OCI-LY7 (cell line): ENCODE data around the gene TMEM244. TPM values are rescaled to one million over a fixed set of nuclear protein-coding genes. Genes with fewer than 3 reads are reported as not detected.

Experiments
- BruUV-seq: library from RNA; stranded (reverse); fragments of 400-500 nt; replicated peaks from 2 replicates; lab custom pipeline; 2021; lab: Mats Ljungman, UMichigan
- CTCF ChIA-PET: fragments of 300-600 bp; sonication (Branson Sonifier 250); formaldehyde crosslinking; loops from one replicate; lab custom pipeline; 2022; ENCODE audit warnings: antibody characterized with exemption; ENCODE audit not compliant: unreplicated experiment; lab: Charles Lee
- POLR2A ChIA-PET: fragments of 300-600 bp; sonication (Branson Sonifier 250); formaldehyde crosslinking; loops from one replicate; lab custom pipeline; 2022; ENCODE audit warnings: antibody characterized with exemption; lab: Charles Lee
- DNase-seq: peaks from one replicate; pipeline ENCODE4 v3.0.0-alpha.2; 2015; ENCODE audit warnings: low spot score
- H2AFZ ChIP-seq: fragments of 200-600 bp; sonication (generic), shearing (Covaris generic); 2 replicates; pipeline ENCODE4 v1.6.1; 2014; ENCODE audit warnings: mild to moderate bottlenecking, antibody characterized with exemption, low read length, moderate library complexity
- H3K27ac ChIP-seq: fragments of 200-600 bp; sonication (generic); 2 replicates; pipeline ENCODE4 v1.5.1; 2014; ENCODE audit warnings: mixed run types, low read depth, mild to moderate bottlenecking, moderate library complexity, low read length, inconsistent platforms; ENCODE audit not compliant: poor library complexity, severe bottlenecking
- H3K36me3 ChIP-seq: fragments of 200-600 bp; sonication (generic); 2 replicates; pipeline ENCODE4 v1.6.1; 2014; ENCODE audit warnings: mild to moderate bottlenecking, antibody characterized with exemption, low read length, moderate library complexity, mixed read lengths; ENCODE audit not compliant: insufficient read depth
- H3K4me1 ChIP-seq: fragments of 200-600 bp; sonication (generic); 2 replicates; pipeline ENCODE4 v1.5.1; 2014; ENCODE audit warnings: mild to moderate bottlenecking, low read length; ENCODE audit not compliant: insufficient read depth, poor library complexity, severe bottlenecking
- H3K4me2 ChIP-seq: fragments of 200-600 bp; sonication (generic); 2 replicates; pipeline ENCODE4 v1.6.1; 2014; ENCODE audit warnings: mild to moderate bottlenecking, low read length
- H3K4me3 ChIP-seq: fragments of 200-600 bp; sonication (generic); 2 replicates; pipeline ENCODE4 v1.5.1; 2014; ENCODE audit warnings: mild to moderate bottlenecking, low read depth, low read length; ENCODE audit not compliant: poor library complexity, severe bottlenecking
- H3K79me2 ChIP-seq: fragments of 200-600 bp; sonication (generic); 2 replicates; pipeline ENCODE4 v1.6.1; 2016; ENCODE audit warnings: low read depth, mild to moderate bottlenecking, low read length, moderate library complexity, mixed read lengths; ENCODE audit not compliant: insufficient read depth
- H3K9me2 ChIP-seq: fragments of 200-600 bp; sonication (generic); 2 replicates; pipeline ENCODE4 v1.6.1; 2016; ENCODE audit warnings: mild to moderate bottlenecking, low read length, mixed read lengths; ENCODE audit not compliant: insufficient read depth
- H3K9me3 ChIP-seq: fragments of 200-600 bp; sonication (generic); 2 replicates; pipeline ENCODE4 v1.6.1; 2014; ENCODE audit warnings: mild to moderate bottlenecking, mixed run types, low read length, mixed read lengths
- H4K20me1 ChIP-seq: fragments of 200-600 bp; sonication (generic); 2 replicates; pipeline ENCODE4 v1.6.1; 2014; ENCODE audit warnings: mild to moderate bottlenecking, antibody characterized with exemption, low read length, moderate library complexity, mixed read lengths; ENCODE audit not compliant: insufficient read depth
- CTCF ChIP-seq: fragments of 200-600 bp; sonication (generic); conservative IDR thresholded peaks from 2 replicates; pipeline ENCODE4 v1.5.1; 2014; ENCODE audit warnings: mild to moderate bottlenecking, antibody characterized with exemption, low read length, moderate library complexity, mixed read lengths
- EZH2phosphoT487 ChIP-seq: fragments of 200-600 bp; sonication (generic); IDR thresholded peaks from 2 replicates; pipeline ENCODE4 v1.6.1; 2018; ENCODE audit warnings: low read depth, borderline replicate concordance, mild to moderate bottlenecking, mixed run types, antibody characterized with exemption, low read length, moderate library complexity, mixed read lengths
- intact Hi-C: fragments of 100-400 bp; cut with micrococcal nuclease; formaldehyde crosslinking; loops from one replicate; pipeline ENCODE4 v1.10.0; 2022; ENCODE audit not compliant: unreplicated experiment
- total RNA-seq, 2 experiments: library from RNA; depleted of rRNA in 1 of 2; stranded (reverse); fragments of >200 nt in 1 of 2; shearing (Covaris generic) in 1 of 2; gene quantifications; 2 replicates each; pipeline ENCODE4 v1.2.3, GENCODE V29; 2014 to 2022

TMEM244 gene
- total RNA-seq, 2 experiments from 2014 or later: not detected

- intact Hi-C loops: no loop called here
- Histone ChIP-seq H3K36me3 (no peaks in the 10 kb centered on the region), H4K20me1 (no peaks in the 10 kb centered on the region), H3K4me1 (no peaks in the 10 kb centered on the region), H3K4me2 (no peak overlapping the region), H3K79me2 (no peaks in the 10 kb centered on the region), H3K9me3 (no peaks in the 10 kb centered on the region), H3K4me3 (no peak overlapping the region), H3K9me2 (no peaks in the 10 kb centered on the region), H3K27ac (no peak overlapping the region), H2AFZ (no peak overlapping the region)
- ChIA-PET POLR2A (no interaction called here), CTCF (no interaction called here)
- no TSS peak for BruUV-seq
- DNase-seq: no peak
- no peak for TF ChIP-seq EZH2phosphoT487
- no peak for TF ChIP-seq CTCF
These were observed 8.8 kb downstream of the TMEM244 start for GRCh38 chr6:129852257-129852858.

GRCh38 chr6:129849456-129849855, 11.7 kb downstream of the TMEM244 start:
- Histone ChIP-seq H3K36me3 (no peaks in the 10 kb centered on the region), H3K9me3 (no peaks in the 10 kb centered on the region), H3K4me1 (no peaks in the 10 kb centered on the region), H3K4me3 (no peak overlapping the region), H4K20me1 (no peaks in the 10 kb centered on the region), H3K9me2 (no peaks in the 10 kb centered on the region), H3K79me2 (no peaks in the 10 kb centered on the region), H3K4me2 (no peak overlapping the region), H3K27ac (no peak overlapping the region), H2AFZ (no peak overlapping the region)
- BruUV-seq: no TSS peak
- ChIA-PET CTCF (no interaction called here), POLR2A (no interaction called here)
- TF ChIP-seq EZH2phosphoT487 (no peak), CTCF (no peak)
- intact Hi-C loops: no loop called here
- DNase-seq: no peak

GRCh38 chr6:129846761-129847160, 14.4 kb downstream of the TMEM244 start:
- intact Hi-C loops: no loop called here
- H3K4me2 ChIP-seq: no peak overlapping the region
- H3K4me1 ChIP-seq: no peaks in the 10 kb centered on the region
- DNase-seq: no peak
- no peaks in the 10 kb centered on the region for H4K20me1 ChIP-seq
- H2AFZ ChIP-seq: no peak overlapping the region
- POLR2A ChIA-PET: interaction anchor here (0.7 kb wide), 1 partner anchor 13 kb away, joined by 3 read pairs; no protein-coding TSS in a partner anchor
- no peak overlapping the region for H3K27ac ChIP-seq
- no peaks in the 10 kb centered on the region for H3K9me3 ChIP-seq
- BruUV-seq: no TSS peak
- CTCF ChIA-PET: no interaction called here
- H3K9me2 ChIP-seq: no peaks in the 10 kb centered on the region
- no peaks in the 10 kb centered on the region for H3K36me3 ChIP-seq
- no peak for TF ChIP-seq EZH2phosphoT487
- no peak for TF ChIP-seq CTCF
- no peaks in the 10 kb centered on the region for H3K79me2 ChIP-seq
- no peak overlapping the region for H3K4me3 ChIP-seq
